Measurements from ENCODE around the gene SHMT2.
A peak's percentile ranks its signal among the peaks of the same experiment; 100 is the strongest.
"Not testable (repeated sequence)": the region's sequence is repeated elsewhere in the genome, so short reads cannot be mapped to it uniquely, and the experiment has no call there.

The SHMT2 gene

DNA sequence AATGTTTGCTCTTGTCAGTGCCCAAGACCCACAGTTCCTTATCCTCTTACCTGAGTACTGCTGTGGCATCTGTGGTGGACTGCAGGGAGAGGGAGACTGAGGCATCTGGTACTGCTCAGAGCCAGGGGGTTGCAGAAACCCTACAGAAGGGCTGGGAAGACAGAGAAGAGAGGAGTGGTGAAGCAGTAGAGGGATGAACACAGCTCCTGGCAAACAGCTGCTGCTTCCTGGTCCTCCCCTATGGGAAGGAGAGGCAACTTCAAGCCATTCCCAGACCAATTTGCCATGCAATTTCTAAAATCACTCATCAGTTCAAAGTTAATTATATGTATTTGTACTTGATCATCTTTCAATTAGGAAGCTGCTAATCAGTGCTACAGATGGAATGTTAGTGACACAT is 37.2 kb downstream of the SHMT2 start:
- no peak for DNase-seq (ENCODE audit: low read depth)

DNA sequence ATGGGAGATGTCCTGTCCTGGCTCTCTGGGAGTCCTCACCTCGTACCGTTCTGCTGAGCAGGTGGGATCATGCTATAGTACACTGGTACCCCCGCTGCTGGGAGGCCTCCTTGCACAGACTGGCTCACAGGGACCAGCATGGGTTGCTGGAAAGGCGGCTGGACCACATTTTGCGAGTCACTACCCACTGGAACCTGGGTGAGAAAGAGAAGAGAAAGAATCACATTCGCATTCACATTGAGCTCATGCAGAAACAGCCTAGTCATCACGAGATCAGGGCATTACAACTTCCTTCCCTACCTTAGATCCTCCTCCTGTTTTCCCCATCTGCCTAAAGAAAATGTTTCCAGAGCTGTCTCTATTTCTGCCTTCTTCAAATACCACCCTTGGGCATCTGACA is 38.8 kb downstream of the SHMT2 start:
- peak; percentile 14 for DNase-seq (ENCODE audit: low read depth)

DNA sequence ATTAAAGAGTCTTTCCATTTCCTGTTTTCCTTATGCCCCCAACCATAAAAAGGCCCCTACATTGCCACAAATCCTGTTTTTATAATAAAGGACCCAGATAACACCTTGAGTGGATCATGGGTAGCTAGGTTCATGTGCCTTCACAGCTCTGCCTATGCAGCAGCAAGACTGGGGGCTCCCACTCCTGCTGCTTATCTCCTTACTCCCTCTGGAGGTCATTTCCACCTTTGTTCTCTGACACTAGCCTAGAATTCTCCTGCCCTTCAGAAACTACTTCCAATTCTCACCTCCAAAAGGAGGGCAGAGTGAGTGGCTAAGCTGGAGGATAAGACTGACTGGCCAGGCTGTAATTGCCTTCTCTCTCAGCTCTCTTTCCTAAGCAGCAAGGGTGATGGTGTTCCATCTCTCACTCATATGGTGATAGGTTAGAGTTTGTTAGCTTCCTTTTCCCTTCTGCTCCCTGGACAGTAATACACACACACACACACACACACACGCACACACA is 41.5 kb downstream of the SHMT2 start:
- no peak for DNase-seq (ENCODE audit: low read depth)

DNA sequence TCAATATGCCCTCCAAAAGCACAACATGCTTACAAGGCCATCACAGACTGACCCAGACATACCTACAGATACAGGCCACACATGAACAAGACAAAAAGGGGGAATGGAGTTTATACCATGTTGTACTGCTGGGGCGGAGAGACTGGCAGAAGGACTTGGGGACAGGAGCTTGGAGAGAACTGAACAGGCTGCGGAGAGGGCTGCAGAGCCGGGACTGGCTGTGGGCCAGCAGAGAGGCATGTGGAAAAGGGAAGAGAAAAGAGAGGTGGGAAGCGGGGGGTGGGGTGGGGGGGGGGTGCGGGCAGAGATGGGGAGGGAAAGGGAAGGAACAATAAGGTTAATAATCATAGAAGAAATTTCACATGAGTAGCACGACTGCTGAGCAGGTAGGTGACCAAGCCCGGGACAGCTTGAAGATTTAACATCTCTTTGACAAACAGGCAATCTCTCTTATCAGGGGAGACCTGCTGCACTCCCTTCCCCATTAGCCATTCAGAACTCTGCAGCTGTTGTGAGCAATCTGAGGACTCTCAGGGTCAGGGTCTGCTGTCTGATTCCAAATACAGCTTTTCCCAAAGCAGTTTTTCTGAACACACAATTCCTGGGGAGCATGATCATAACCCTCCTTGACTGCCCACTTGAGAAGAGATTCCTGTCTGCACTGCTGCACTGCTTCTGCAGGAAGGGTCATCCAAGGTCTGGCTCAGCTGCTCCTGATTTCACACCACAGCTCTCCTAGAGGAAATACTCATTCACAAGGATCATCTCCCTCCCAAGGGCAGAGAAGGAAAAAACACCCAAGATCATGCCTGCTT is 43.0 kb downstream of the SHMT2 start:
- DNase-seq (ENCODE audit: low read depth), result no peak

DNA sequence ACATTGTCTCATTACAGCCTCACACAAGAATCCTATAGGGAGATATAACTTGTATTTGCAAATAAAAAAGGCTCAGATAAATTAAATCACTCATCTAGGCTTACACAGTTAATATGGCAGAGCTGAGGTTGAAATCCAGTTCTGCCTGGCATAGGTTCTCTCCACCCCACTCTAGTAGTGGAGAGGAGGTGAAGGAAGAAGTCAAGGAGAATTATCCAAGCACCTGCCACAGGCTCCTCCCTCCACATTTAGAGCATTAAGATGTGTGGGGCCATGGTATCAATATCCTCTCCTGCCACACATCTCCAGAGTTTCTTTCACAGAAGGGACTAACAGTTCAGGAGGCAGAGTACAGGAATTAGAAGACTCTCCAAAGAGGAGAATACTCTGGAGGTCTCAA is 44.0 kb downstream of the SHMT2 start:
- no peak for DNase-seq (ENCODE audit: low read depth)

DNA sequence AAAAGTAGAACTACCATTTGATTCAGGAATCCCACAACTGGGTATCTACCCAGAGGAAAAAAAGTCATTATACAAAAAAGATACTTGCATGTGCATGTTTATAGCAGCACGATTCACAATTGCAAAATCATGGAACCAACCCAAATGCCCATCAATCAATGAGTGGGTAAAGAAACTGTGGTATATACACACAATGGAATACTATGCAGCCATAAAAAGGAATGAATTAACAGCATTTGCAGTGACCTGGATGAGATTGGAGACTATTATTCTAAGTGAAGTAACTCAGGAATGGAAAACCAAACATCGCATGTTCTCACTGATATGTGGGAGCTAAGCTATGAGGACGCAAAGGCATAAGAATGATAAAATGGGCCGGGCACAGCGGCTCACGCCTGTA is 46.7 kb downstream of the SHMT2 start:
- not testable (repeated sequence) for DNase-seq (ENCODE audit: low read depth)

DNA sequence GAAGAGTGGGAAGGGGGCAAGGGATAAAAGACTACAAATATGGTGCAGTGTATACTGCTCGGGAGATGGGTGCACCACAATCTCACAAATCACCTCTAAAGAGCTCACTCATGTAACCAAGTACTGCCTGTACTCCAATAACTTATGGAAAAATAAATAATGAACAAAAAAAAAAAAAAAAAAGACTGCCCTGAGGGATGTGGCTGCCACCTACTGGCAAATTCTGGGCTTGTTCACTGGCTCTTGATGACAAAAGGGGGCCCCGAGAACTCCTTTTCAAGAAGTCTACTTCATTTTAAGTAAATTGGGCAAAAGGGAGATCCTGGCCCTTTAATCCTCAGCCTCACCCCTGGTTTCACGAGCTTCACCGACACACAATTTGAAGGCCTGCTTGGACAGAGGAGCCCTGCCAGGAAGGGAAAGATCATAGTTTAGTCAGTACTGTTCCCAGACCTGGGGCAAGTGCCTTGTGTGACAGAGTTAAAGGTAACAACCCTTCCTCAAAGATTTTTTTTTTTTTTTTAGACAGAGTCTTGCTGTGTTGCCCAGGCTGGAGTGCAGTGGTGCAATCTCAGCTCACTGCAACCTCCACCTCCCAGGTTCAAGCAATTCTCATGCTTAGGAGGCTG is 47.5 kb downstream of the SHMT2 start:
- DNase-seq (ENCODE audit: low read depth), result no peak

DNA sequence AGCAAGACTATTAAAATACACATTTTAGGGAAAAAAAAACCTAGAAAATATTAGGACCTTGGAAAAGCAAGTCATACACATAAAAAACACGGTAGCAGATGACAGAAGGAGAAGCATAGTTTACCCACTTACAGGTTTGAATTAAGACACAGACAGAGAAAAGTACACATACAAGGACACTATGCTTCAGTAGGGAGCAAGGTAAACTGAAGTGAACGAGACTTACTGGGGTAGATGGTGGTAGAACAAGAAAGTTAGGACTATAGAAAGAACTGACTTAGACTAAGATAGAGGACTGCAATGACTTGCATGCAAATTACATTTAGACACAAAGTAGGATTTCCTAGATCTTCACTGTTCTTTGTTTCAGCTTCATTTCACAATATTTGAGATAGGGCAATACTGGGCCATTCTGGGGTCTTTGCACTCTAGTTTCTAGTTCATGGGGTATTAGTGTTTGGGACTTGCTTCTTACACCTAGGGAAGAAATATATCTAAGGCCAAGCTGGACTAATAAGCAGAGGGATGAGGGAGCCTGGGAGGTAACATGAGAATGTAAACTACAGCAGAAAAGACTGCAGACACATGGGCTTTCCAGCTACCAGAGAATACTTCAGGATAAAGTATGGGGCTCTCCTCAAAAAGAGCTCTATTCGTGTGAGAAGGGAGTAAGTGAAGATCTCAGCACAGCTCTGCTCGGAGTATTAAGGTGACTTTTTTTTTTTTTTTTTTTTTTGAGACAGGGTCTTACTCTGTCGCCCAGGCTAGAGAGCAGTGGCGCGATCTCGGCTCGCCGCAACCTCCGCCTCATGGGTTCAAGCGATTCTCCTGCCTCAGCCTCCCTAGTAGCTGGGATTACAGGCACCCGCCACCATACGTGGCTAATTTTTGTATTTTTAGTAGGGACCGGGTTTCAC is 49.2 kb downstream of the SHMT2 start:
- no peak for DNase-seq (ENCODE audit: low read depth)

DNA sequence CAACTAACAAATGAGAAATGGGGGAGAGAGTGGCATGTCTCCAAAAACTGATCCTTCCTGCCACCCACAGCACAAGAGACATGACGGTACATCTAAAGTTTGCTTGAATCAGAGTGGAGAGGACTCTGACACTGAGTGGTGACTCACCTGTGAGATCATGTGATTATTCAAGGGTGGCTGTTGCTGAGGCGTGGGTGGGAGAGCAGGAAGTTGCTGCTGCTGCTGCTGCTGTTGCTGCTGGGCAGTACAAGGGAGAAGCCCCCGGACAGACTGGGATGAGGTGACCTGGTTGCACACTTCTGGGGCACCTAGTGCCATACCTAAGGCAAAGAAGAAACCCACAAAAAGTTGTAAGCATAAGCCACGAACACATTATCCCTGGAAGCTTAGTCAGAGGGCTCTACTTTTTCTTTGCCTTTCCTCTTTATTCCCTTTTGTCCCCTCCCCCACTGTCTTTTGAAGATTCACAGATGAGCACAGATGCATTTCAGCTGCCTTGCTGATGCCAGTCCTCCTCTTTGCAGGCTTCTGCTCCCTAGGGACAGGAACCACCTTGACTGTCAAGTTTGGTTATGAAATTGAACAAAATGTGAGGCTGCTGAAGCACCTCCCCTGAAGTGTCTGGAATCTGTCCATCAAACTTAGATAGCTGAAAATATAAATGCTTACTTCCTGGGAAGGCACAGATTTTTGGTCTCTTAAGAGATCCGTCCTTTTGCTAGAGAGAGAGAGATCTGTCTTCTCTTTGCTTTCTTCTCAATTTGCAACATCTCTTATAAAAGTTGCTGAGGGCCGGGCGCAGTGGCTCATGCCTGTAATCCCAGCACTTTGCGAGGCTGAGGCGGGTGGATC is 50.9 kb downstream of the SHMT2 start:
- peak; percentile 73 for DNase-seq (ENCODE audit: low read depth)

DNA sequence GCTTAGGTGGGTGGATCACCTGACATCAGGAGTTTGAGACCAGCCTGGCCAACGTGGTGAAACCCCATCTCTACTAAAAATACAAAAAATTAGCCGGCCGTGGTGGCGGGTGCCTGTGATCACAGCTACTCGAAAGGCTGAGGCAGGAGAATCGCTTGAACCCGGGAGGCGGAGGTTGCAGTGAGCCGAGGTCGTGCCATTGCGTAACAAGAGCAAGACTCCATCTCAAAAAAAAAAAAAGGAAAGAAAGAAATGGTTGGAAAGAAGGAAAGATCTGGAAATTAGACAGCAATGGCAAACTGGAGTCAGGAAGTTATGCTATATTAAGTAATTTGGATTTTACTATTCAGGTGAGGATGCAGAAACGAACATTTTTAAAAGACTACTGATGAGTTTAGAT is 52.6 kb downstream of the SHMT2 start:
- DNase-seq (ENCODE audit: low read depth), result not testable (repeated sequence)
